GM18498 (cell line): ENCODE results near the gene CD151.

Experiments
- ATAC-seq: cut with Tn5 transposase; IDR thresholded peaks from one replicate; pipeline ENCODE4 v1.9.1; 2021; ENCODE audit warnings: mild to moderate bottlenecking, moderate library complexity; ENCODE audit not compliant: unreplicated experiment

Gene CD151

GRCh38 chr11:855330-855674 is 22.6 kb downstream of the CD151 start:
- ATAC-seq = no peak

- ATAC-seq = no peak
These were observed 23.0 kb downstream of the CD151 start for GRCh38 chr11:855796-856195.

- no peak for ATAC-seq
These were observed 23.6 kb downstream of the CD151 start for GRCh38 chr11:856397-856796.

- ATAC-seq = no peak
These were observed 25.5 kb downstream of the CD151 start for GRCh38 chr11:858053-858761.

- ATAC-seq = no peak
These were observed 26.1 kb downstream of the CD151 start for GRCh38 chr11:858762-859339.

- no peak for ATAC-seq
These were observed 26.8 kb downstream of the CD151 start for GRCh38 chr11:859394-860131.

GRCh38 chr11:860234-861104 is 27.7 kb downstream of the CD151 start:
- ATAC-seq = no peak

GRCh38 chr11:861105-861479 is 28.3 kb downstream of the CD151 start:
- ATAC-seq = no peak

GRCh38 chr11:862081-862661 is 29.4 kb downstream of the CD151 start:
- no peak for ATAC-seq

GRCh38 chr11:862696-863022 is 29.9 kb downstream of the CD151 start:
- ATAC-seq = no peak

- no peak for ATAC-seq
These were observed 30.5 kb downstream of the CD151 start for GRCh38 chr11:863023-863909.

GRCh38 chr11:863910-864827 is 31.4 kb downstream of the CD151 start:
- ATAC-seq = no peak

GRCh38 chr11:864898-865297 is 32.1 kb downstream of the CD151 start:
- ATAC-seq = no peak

GRCh38 chr11:865462-866430 is 33.0 kb downstream of the CD151 start:
- no peak for ATAC-seq

- no peak for ATAC-seq
These were observed 33.7 kb downstream of the CD151 start for GRCh38 chr11:866481-866880.

- no peak for ATAC-seq
These were observed 35.2 kb downstream of the CD151 start for GRCh38 chr11:867856-868358.

GRCh38 chr11:868394-868793 is 35.6 kb downstream of the CD151 start:
- ATAC-seq = no peak

- ATAC-seq = no peak
These were observed 36.0 kb downstream of the CD151 start for GRCh38 chr11:868802-869201.
